GM18858 (cell line): ENCODE measurements around the gene SLC22A1.
"Not testable (repeated sequence)": the region's sequence is repeated elsewhere in the genome, so short reads cannot be mapped to it uniquely, and the experiment has no call there.

Source experiments
- ATAC-seq: cut with Tn5 transposase; IDR thresholded peaks from one replicate; pipeline ENCODE4 v1.9.1; 2021; ENCODE audit not compliant: unreplicated experiment

The SLC22A1 gene

GRCh38 chr6:160121558-160121957, at the start of gene SLC22A1:
Gene SLC22A1, plus strand, starts transcription at chr6:160121815. Its CDS starts 121 bp downstream, at chr6:160121936.
- no peak for ATAC-seq

- ATAC-seq: no peak
Measured at GRCh38 chr6:160073272-160073671, 48.3 kb upstream of the SLC22A1 start.

GRCh38 chr6:160076009-160076408, 45.6 kb upstream of the SLC22A1 start:
- peak; percentile 50 for ATAC-seq

- ATAC-seq: no peak
Measured at GRCh38 chr6:160077024-160077423, 44.6 kb upstream of the SLC22A1 start.

GRCh38 chr6:160077526-160077925, 44.1 kb upstream of the SLC22A1 start:
- no peak for ATAC-seq

- ATAC-seq: no peak
Measured at GRCh38 chr6:160078883-160079685, 42.5 kb upstream of the SLC22A1 start.

- no peak for ATAC-seq
Measured at GRCh38 chr6:160079686-160080043, 42.0 kb upstream of the SLC22A1 start.

GRCh38 chr6:160080097-160080496, 41.5 kb upstream of the SLC22A1 start:
- no peak for ATAC-seq

GRCh38 chr6:160081398-160081797, 40.2 kb upstream of the SLC22A1 start:
- ATAC-seq: no peak

GRCh38 chr6:160082627-160083026, 39.0 kb upstream of the SLC22A1 start:
- ATAC-seq: no peak

- no peak for ATAC-seq
Measured at GRCh38 chr6:160084198-160084776, 37.3 kb upstream of the SLC22A1 start.

- no peak for ATAC-seq
Measured at GRCh38 chr6:160085226-160085625, 36.4 kb upstream of the SLC22A1 start.

- no peak for ATAC-seq
Measured at GRCh38 chr6:160085713-160086505, 35.7 kb upstream of the SLC22A1 start.

- no peak for ATAC-seq
Measured at GRCh38 chr6:160086754-160087153, 34.9 kb upstream of the SLC22A1 start.

GRCh38 chr6:160088069-160088783, 33.4 kb upstream of the SLC22A1 start:
- ATAC-seq: no peak

- no peak for ATAC-seq
Measured at GRCh38 chr6:160088784-160089533, 32.7 kb upstream of the SLC22A1 start.

- no peak for ATAC-seq
Measured at GRCh38 chr6:160089534-160089897, 32.1 kb upstream of the SLC22A1 start.

- not testable (repeated sequence) for ATAC-seq
Measured at GRCh38 chr6:160090442-160091239, 31.0 kb upstream of the SLC22A1 start.

GRCh38 chr6:160092176-160092575, 29.4 kb upstream of the SLC22A1 start:
- ATAC-seq: not testable (repeated sequence)

- ATAC-seq: no peak
Measured at GRCh38 chr6:160092602-160093001, 29.0 kb upstream of the SLC22A1 start.
